Mammary epithelial cell (primary cell): ENCODE results near the gene C7orf25.

Source experiments
- CTCF ChIP-seq, 2 donors: IDR thresholded peaks in 1 of 2; conservative IDR thresholded peaks in 1 of 2; 2 replicates each; pipeline ENCODE4 v1.5.1; 2011 to 2012; ENCODE audit warnings: inconsistent platforms in 2 of 2, low read length in 2 of 2, mild to moderate bottlenecking in 2 of 2, control low read depth in 1 of 2, low read depth in 1 of 2; ENCODE audit not compliant: insufficient read depth in 1 of 2; ENCODE audit errors: extremely low read depth in 1 of 2
- EZH2 ChIP-seq: IDR thresholded peaks from 2 replicates; pipeline ENCODE4 v1.6.1; 2012; ENCODE audit warnings: low read length, inconsistent platforms, borderline replicate concordance

DNA sequence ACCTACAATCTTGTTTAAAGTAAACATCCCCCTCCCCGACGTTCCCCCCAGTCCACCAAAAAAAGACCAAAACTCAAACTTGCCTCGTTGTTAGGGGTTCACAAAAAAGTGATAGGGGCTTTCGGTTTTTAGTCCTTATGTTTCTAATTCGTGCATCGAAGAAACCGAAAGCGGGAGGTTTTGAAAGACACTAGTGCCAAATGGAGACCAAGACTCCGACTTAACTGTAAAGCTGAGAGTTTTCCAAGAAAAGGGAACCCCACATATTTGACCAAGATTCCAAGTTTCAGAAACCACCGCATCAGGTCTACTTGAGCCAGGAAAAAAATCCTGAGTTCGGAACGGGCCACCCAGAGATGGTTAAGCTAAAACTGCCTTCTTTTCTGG is 19.6 kb upstream of the C7orf25 start:
- TF ChIP-seq CTCF (conservative IDR thresholded peaks at IDR 0.05 in 1 of 2, IDR thresholded peaks at IDR 0.05 in 1 of 2; ENCODE audit: extremely low read depth in 1 of 2, insufficient read depth in 1 of 2, low read depth in 1 of 2, low read length in 2 of 2), result no peak
- no peak for TF ChIP-seq EZH2
